HCT116 (cell line): Measurements from ENCODE around the gene LIPH. TPM values are rescaled to one million over a fixed set of nuclear protein-coding genes. Genes with fewer than 3 reads are reported as not detected.

Experiments used
- ATAC-seq: fragments of 200-7000 bp; cut with Tn5 transposase; 2 replicates; pipeline ENCODE4 v1.9.1; 2020; ENCODE audit warnings: mild to moderate bottlenecking, moderate library complexity
- BruUV-seq: library from RNA; stranded (reverse); fragments of 400-500 nt; replicated peaks from 2 replicates; lab custom pipeline; 2021; lab: Mats Ljungman, UMichigan
- CTCF ChIA-PET: fragments of 300-600 bp; sonication (Branson Sonifier 250); formaldehyde crosslinking; loops from one replicate; lab custom pipeline; 2021; ENCODE audit warnings: antibody characterized with exemption; lab: Charles Lee
- POLR2A ChIA-PET: fragments of 300-600, 350-600 bp; sonication (Branson Sonifier 250); formaldehyde crosslinking; loops from one replicate; lab custom pipeline; 2021; ENCODE audit warnings: antibody characterized with exemption; lab: Charles Lee
- RAD21 ChIA-PET, 2 experiments: fragments of 300-600 bp; sonication (Branson Sonifier 250); formaldehyde crosslinking; loops; one replicate each; lab custom pipeline; 2023; ENCODE audit warnings: low total read pairs in 2 of 2; ENCODE audit not compliant: uncharacterized antibody in 2 of 2, unreplicated experiment in 2 of 2, low non-redundant PET in 1 of 2; lab: Charles Lee
- DNase-seq: peaks from one replicate; pipeline ENCODE4 v3.0.0-alpha.2; 2010; ENCODE audit warnings: low read depth, low spot score
- H2AFZ ChIP-seq: fragments of 200-600 bp; shearing (Covaris generic), sonication (generic); 2 replicates; pipeline ENCODE4 v1.6.1; 2017; ENCODE audit warnings: low read depth, mixed run types, mixed read lengths, antibody characterized with exemption, low read length; ENCODE audit not compliant: poor library complexity, severe bottlenecking
- H3K27ac ChIP-seq: 2 replicates; pipeline ENCODE4 v1.5.1; 2012; ENCODE audit warnings: low read depth, low read length
- H3K27me3 ChIP-seq: fragments of 200-600 bp; sonication (generic); 2 replicates; pipeline ENCODE4 v1.6.1; 2016; ENCODE audit warnings: mixed run types, low read length, mixed read lengths; ENCODE audit not compliant: insufficient read depth
- H3K36me3 ChIP-seq, 2 experiments: fragments of 200-500 bp in 1 of 2; fragments of 200-600 bp in 1 of 2; sonication (Bioruptor generic) in 1 of 2; sonication (generic) in 1 of 2; 2 replicates each; pipeline versions ENCODE4 v1.5.1 to v1.6.1; 2014 to 2016; ENCODE audit warnings: low read length in 2 of 2, inconsistent platforms in 1 of 2, mixed read lengths in 1 of 2, mixed run types in 1 of 2; ENCODE audit not compliant: insufficient read depth in 2 of 2, control insufficient read depth in 1 of 2
- H3K4me1 ChIP-seq, 2 experiments: fragments of 200-600 bp in 1 of 2; sonication (generic) in 1 of 2; 2 replicates each; pipeline versions ENCODE4 v1.5.1 to v1.6.1; 2012 to 2017; ENCODE audit warnings: low read length in 2 of 2, inconsistent platforms in 1 of 2, mild to moderate bottlenecking in 1 of 2, mixed read lengths in 1 of 2, mixed run types in 1 of 2, moderate library complexity in 1 of 2; ENCODE audit not compliant: insufficient read depth in 2 of 2, control insufficient read depth in 1 of 2
- H3K4me2 ChIP-seq: fragments of 200-600 bp; sonication (generic); 2 replicates; pipeline ENCODE4 v1.6.1; 2017; ENCODE audit warnings: mixed run types, low read length, mixed read lengths
- H3K4me3 ChIP-seq, 2 experiments: fragments of 200-600 bp in 1 of 2; sonication (generic) in 1 of 2; replicated peaks in 1 of 2; 2 replicates each; pipeline ENCODE4 v1.5.1; 2011 to 2016; ENCODE audit warnings: low read length in 2 of 2, control low read depth in 1 of 2, low read depth in 1 of 2, mild to moderate bottlenecking in 1 of 2, mixed read lengths in 1 of 2, mixed run types in 1 of 2
- H3K79me2 ChIP-seq: fragments of 200-600 bp; sonication (generic); 2 replicates; pipeline ENCODE4 v1.6.1; 2017; ENCODE audit warnings: mild to moderate bottlenecking, mixed run types, low read length, moderate library complexity, mixed read lengths; ENCODE audit not compliant: insufficient read depth
- H3K9ac ChIP-seq: fragments of 200-600 bp; sonication (generic); 2 replicates; pipeline ENCODE4 v1.6.1; 2016; ENCODE audit warnings: low read length, mixed read lengths
- H3K9me2 ChIP-seq: fragments of 200-600 bp; sonication (generic), shearing (Covaris generic); 2 replicates; pipeline ENCODE4 v1.6.1; 2017; ENCODE audit warnings: mixed run types, mild to moderate bottlenecking, moderate library complexity; ENCODE audit not compliant: insufficient read depth
- H3K9me3 ChIP-seq, 2 experiments: fragments of 200-500 bp in 1 of 2; fragments of 200-600 bp in 1 of 2; sonication (Bioruptor generic) in 1 of 2; sonication (generic) in 1 of 2; 2 replicates each; pipeline ENCODE4 v1.6.1; 2014 to 2017; ENCODE audit warnings: low read length in 2 of 2, mixed read lengths in 2 of 2, inconsistent platforms in 1 of 2, low read depth in 1 of 2, mild to moderate bottlenecking in 1 of 2, mixed run types in 1 of 2, moderate library complexity in 1 of 2; ENCODE audit not compliant: control insufficient read depth in 1 of 2, insufficient read depth in 1 of 2
- H4K20me1 ChIP-seq: fragments of 200-600 bp; sonication (generic), shearing (Covaris generic); 2 replicates; pipeline ENCODE4 v1.6.1; 2017; ENCODE audit warnings: mixed run types, mild to moderate bottlenecking, moderate library complexity; ENCODE audit not compliant: insufficient read depth
- CBX3 ChIP-seq: IDR thresholded peaks from 2 replicates; pipeline ENCODE4 v1.6.1; 2012; ENCODE audit warnings: low read depth
- CEBPB ChIP-seq: IDR thresholded peaks from 2 replicates; pipeline ENCODE4 v1.6.1; 2012; ENCODE audit warnings: low read depth
- ELF1 ChIP-seq: IDR thresholded peaks from 2 replicates; pipeline ENCODE4 v1.6.1; 2012; ENCODE audit warnings: low read depth, borderline replicate concordance
- EZH2 ChIP-seq: fragments of 200-600 bp; sonication (generic); IDR thresholded peaks from 2 replicates; pipeline ENCODE4 v1.6.1; 2017; ENCODE audit warnings: antibody characterized with exemption, mixed run types
- EZH2phosphoT487 ChIP-seq: fragments of 200-600 bp; IDR thresholded peaks from 2 replicates; pipeline ENCODE4 v1.6.1; 2018; ENCODE audit warnings: antibody characterized with exemption, borderline replicate concordance
- JUND ChIP-seq: IDR thresholded peaks from 2 replicates; pipeline ENCODE4 v1.6.1; 2012
- POLR2A ChIP-seq: IDR thresholded peaks from 2 replicates; pipeline ENCODE4 v1.7.0; 2011; ENCODE audit warnings: borderline replicate concordance; ENCODE audit not compliant: insufficient read depth, insufficient read length; ENCODE audit errors: extremely low read depth
- POLR2AphosphoS5 ChIP-seq: IDR thresholded peaks from 2 replicates; pipeline ENCODE4 v1.6.1; 2011; ENCODE audit warnings: mild to moderate bottlenecking, low read depth, low read length, moderate library complexity
- RAD21 ChIP-seq: IDR thresholded peaks from 2 replicates; pipeline ENCODE4 v1.6.1; 2012; ENCODE audit warnings: low read depth, mild to moderate bottlenecking
- SIN3A ChIP-seq: IDR thresholded peaks from 2 replicates; pipeline ENCODE4 v1.6.1; 2012; ENCODE audit warnings: low read depth
- SP1 ChIP-seq: IDR thresholded peaks from 2 replicates; pipeline ENCODE4 v1.6.1; 2012; ENCODE audit warnings: low read depth
- SRF ChIP-seq: IDR thresholded peaks from 2 replicates; pipeline ENCODE4 v1.6.1; 2012; ENCODE audit warnings: low read depth
- TCF7L2 ChIP-seq: IDR thresholded peaks from 2 replicates; pipeline ENCODE4 v1.7.0; 2011; ENCODE audit warnings: borderline replicate concordance, inconsistent platforms; ENCODE audit not compliant: insufficient read depth, insufficient read length; ENCODE audit errors: extremely low read depth
- YY1 ChIP-seq: IDR thresholded peaks from 2 replicates; pipeline ENCODE4 v1.6.1; 2011; ENCODE audit warnings: low read length, low read depth, moderate library complexity, mild to moderate bottlenecking; ENCODE audit not compliant: insufficient replicate concordance; ENCODE audit errors: extremely low read depth
- ZFX ChIP-seq: fragments of 450-650 bp; IDR thresholded peaks from 2 replicates; pipeline ENCODE4 v1.6.1; 2017
- ZNF274 ChIP-seq: fragments of 200-500 bp; sonication (Bioruptor generic); IDR thresholded peaks from 2 replicates; pipeline ENCODE4 v1.6.1; 2014; ENCODE audit warnings: mild to moderate bottlenecking, low read depth, low read length, inconsistent platforms
- intact Hi-C: fragments of 100-400 bp; cut with micrococcal nuclease; formaldehyde crosslinking; loops from 2 replicates; pipeline ENCODE4 v1.10.0; 2022
- total RNA-seq: library from RNA; stranded (reverse); gene quantifications from one replicate; pipeline ENCODE4 v1.2.1, GENCODE V29; 2021; ENCODE audit not compliant: unreplicated experiment
- TF ChIP-seq, protein P1 (sequence below): IDR thresholded peaks from 2 replicates; pipeline ENCODE4 v1.6.1; 2012
- TF ChIP-seq, protein P2 (sequence below): IDR thresholded peaks from 2 replicates; pipeline ENCODE4 v1.6.1; 2012; ENCODE audit warnings: low read depth

LIPH gene
- total RNA-seq, 1 experiment from 2014 or later = 13.7 TPM

DNA sequence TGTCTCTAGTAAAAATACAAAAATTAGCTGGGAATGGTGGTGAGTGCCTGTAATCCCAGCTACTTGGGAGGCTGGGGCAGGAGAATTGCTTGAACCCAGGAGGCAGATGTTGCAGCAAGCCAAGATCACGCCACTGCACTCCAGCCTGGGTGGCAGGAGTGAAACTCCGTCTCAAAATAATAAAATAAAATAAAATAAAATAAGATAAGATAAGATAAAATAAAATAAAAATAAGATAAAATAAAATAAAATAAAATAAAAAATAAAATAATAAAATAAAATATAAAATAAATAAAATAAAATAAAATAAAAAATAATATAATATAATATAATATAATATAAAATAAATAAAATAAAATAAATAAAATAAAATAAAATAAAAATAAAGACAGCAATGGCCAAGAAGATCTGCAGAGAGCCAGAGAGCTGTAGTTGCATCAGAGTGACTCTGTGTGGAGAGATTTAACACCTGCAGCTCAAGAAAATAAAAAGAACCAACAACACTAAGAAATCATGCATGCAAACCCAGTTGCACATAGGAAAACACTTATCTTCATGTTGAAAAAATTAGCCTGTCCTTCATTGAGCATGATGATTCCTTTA, 25.9 kb downstream of the LIPH start:
- no peak overlapping the region for H3K4me3 ChIP-seq
- intact Hi-C loops = no loop called here
- no peaks in the 10 kb centered on the region for H3K79me2 ChIP-seq
- ChIA-PET RAD21 (no interaction called here), POLR2A (interaction anchor here (1.7 kb wide), 1 partner anchor 12 kb away, joined by 3 read pairs; no protein-coding TSS in a partner anchor), CTCF (no interaction called here)
- H3K4me1 ChIP-seq = peaks cover 23% of the 10 kb centered on the region in 2 experiments
- no peak for ATAC-seq
- no peaks in the 10 kb centered on the region for H3K9me3 ChIP-seq
- no peaks in the 10 kb centered on the region for H4K20me1 ChIP-seq
- no peaks in the 10 kb centered on the region for H3K9me2 ChIP-seq
- no peaks in the 10 kb centered on the region for H3K27me3 ChIP-seq
- no TSS peak for BruUV-seq
- H3K9ac ChIP-seq = peak overlapping the region; percentile 44; the same call in 1 of the 2 replicates
- H3K4me2 ChIP-seq = peak overlapping the region; percentile 77
- no peak overlapping the region for H2AFZ ChIP-seq
- DNase-seq = no peak
- no peak for TF ChIP-seq JUND
- TF ChIP-seq, protein P1, sequence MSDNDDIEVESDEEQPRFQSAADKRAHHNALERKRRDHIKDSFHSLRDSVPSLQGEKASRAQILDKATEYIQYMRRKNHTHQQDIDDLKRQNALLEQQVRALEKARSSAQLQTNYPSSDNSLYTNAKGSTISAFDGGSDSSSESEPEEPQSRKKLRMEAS = no peak
- TF ChIP-seq ELF1 = no peak
- no peak for TF ChIP-seq CBX3
- TF ChIP-seq, protein P2, sequence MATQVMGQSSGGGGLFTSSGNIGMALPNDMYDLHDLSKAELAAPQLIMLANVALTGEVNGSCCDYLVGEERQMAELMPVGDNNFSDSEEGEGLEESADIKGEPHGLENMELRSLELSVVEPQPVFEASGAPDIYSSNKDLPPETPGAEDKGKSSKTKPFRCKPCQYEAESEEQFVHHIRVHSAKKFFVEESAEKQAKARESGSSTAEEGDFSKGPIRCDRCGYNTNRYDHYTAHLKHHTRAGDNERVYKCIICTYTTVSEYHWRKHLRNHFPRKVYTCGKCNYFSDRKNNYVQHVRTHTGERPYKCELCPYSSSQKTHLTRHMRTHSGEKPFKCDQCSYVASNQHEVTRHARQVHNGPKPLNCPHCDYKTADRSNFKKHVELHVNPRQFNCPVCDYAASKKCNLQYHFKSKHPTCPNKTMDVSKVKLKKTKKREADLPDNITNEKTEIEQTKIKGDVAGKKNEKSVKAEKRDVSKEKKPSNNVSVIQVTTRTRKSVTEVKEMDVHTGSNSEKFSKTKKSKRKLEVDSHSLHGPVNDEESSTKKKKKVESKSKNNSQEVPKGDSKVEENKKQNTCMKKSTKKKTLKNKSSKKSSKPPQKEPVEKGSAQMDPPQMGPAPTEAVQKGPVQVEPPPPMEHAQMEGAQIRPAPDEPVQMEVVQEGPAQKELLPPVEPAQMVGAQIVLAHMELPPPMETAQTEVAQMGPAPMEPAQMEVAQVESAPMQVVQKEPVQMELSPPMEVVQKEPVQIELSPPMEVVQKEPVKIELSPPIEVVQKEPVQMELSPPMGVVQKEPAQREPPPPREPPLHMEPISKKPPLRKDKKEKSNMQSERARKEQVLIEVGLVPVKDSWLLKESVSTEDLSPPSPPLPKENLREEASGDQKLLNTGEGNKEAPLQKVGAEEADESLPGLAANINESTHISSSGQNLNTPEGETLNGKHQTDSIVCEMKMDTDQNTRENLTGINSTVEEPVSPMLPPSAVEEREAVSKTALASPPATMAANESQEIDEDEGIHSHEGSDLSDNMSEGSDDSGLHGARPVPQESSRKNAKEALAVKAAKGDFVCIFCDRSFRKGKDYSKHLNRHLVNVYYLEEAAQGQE = no peak
- TF ChIP-seq CEBPB = no peak
- TF ChIP-seq POLR2AphosphoS5 = no peak
- no peak for TF ChIP-seq SRF
- no peak for TF ChIP-seq RAD21
- no peak for TF ChIP-seq ZNF274
- TF ChIP-seq SIN3A = no peak
- TF ChIP-seq EZH2 = no peak
- TF ChIP-seq SP1 = no peak
- no peak for TF ChIP-seq POLR2A
- TF ChIP-seq TCF7L2 = no peak
- TF ChIP-seq ZFX = no peak
- no peak for TF ChIP-seq EZH2phosphoT487
- TF ChIP-seq YY1 = no peak
- H3K36me3 ChIP-seq = no peaks in the 10 kb centered on the region
- H3K27ac ChIP-seq = peak overlapping the region; percentile 59; the same call in 1 of the 2 replicates
